KOPT-K1 (cell line): ENCODE measurements around the gene CBFA2T2.
"Not testable (repeated sequence)": the region's sequence is repeated elsewhere in the genome, so short reads cannot be mapped to it uniquely, and the experiment has no call there.

ENCODE experiments used
- H3K27ac ChIP-seq: fragments of 200-600 bp; sonication (generic); 2 replicates; pipeline ENCODE4 v1.5.1; 2016; ENCODE audit warnings: antibody characterized with exemption, mild to moderate bottlenecking, low read depth, low read length; ENCODE audit not compliant: poor library complexity, severe bottlenecking
- H3K36me3 ChIP-seq: fragments of 200-600 bp; sonication (generic); 2 replicates; pipeline ENCODE4 v1.5.1; 2017; ENCODE audit warnings: antibody characterized with exemption, mild to moderate bottlenecking, low read length, moderate library complexity; ENCODE audit not compliant: insufficient read depth
- H3K9me3 ChIP-seq: fragments of 200-600 bp; sonication (generic); 2 replicates; pipeline ENCODE4 v1.5.1; 2017; ENCODE audit warnings: antibody characterized with exemption, low read length, mild to moderate bottlenecking; ENCODE audit not compliant: insufficient read depth, poor library complexity, severe bottlenecking

Gene CBFA2T2

GRCh38 chr20:33463332-33464101 is 26.4 kb upstream of the CBFA2T2 start:
- no peak overlapping the region for H3K27ac ChIP-seq
- H3K36me3 ChIP-seq = no peaks in the 10 kb centered on the region
- H3K9me3 ChIP-seq = no peaks in the 10 kb centered on the region

- not testable (repeated sequence) for H3K27ac ChIP-seq, H3K9me3 ChIP-seq, H3K36me3 ChIP-seq
These were observed 25.1 kb upstream of the CBFA2T2 start for GRCh38 chr20:33464759-33465158.

GRCh38 chr20:33465481-33466302 is 24.2 kb upstream of the CBFA2T2 start:
- H3K36me3 ChIP-seq = no peaks in the 10 kb centered on the region
- no peak overlapping the region for H3K27ac ChIP-seq
- H3K9me3 ChIP-seq = no peaks in the 10 kb centered on the region

GRCh38 chr20:33466303-33466646 is 23.6 kb upstream of the CBFA2T2 start:
- H3K36me3 ChIP-seq = no peaks in the 10 kb centered on the region
- no peak overlapping the region for H3K27ac ChIP-seq
- no peaks in the 10 kb centered on the region for H3K9me3 ChIP-seq

- no peaks in the 10 kb centered on the region for H3K9me3 ChIP-seq
- H3K36me3 ChIP-seq = no peaks in the 10 kb centered on the region
- H3K27ac ChIP-seq = no peak overlapping the region
These were observed 19.4 kb upstream of the CBFA2T2 start for GRCh38 chr20:33470457-33470856.

DNA sequence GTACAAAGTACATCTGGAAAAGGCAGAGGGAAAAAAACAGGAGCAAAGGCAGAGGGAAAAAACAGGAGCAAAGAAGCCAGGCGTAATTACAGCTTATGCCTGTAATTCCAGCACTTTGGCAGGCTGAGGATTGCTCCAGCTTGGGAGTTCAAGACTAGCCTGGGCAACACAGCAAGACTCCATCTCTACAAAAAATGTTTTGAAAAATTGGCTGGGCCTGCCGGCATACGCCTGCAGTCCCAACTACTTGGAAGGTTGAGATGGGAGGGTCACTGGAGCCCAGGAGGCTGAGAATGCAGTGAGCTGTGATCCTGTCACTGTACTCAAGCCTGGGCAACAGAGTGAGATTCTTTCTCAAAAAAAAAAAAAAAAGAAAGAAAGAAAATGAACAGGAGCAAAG is 19.0 kb upstream of the CBFA2T2 start:
- Histone ChIP-seq H3K36me3 (no peaks in the 10 kb centered on the region), H3K9me3 (no peaks in the 10 kb centered on the region), H3K27ac (no peak overlapping the region)

DNA sequence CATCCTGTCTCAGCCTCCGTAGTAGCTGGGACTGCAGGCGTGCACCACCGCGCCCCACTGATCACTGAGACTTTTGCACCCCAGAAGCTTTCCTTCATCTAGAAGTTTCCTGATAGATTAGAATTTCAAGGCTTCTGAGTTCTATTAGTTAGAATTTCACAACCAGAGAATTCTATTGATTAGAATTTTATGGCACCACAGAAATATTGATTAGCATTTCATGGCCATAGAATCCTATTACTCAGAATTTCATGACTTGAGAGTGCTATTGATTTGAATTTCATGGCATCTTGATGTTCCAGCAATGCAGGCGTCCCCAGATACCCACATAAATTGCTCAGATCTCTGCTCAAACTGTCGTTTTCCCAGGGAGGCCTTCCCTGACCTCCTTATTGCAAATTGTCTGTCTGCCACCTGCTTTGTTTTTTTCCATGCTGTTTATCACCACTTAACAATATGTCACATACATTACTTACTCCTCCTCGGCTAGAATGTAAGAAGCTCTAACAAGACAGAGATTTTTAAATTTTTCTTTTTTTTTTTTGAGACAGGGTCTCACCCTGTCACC is 16.9 kb upstream of the CBFA2T2 start:
- Histone ChIP-seq H3K27ac (no peak overlapping the region), H3K9me3 (no peaks in the 10 kb centered on the region), H3K36me3 (no peaks in the 10 kb centered on the region)

- no peak overlapping the region for H3K27ac ChIP-seq
- no peaks in the 10 kb centered on the region for H3K9me3 ChIP-seq
- no peaks in the 10 kb centered on the region for H3K36me3 ChIP-seq
These were observed 15.6 kb upstream of the CBFA2T2 start for GRCh38 chr20:33474097-33474873.

DNA sequence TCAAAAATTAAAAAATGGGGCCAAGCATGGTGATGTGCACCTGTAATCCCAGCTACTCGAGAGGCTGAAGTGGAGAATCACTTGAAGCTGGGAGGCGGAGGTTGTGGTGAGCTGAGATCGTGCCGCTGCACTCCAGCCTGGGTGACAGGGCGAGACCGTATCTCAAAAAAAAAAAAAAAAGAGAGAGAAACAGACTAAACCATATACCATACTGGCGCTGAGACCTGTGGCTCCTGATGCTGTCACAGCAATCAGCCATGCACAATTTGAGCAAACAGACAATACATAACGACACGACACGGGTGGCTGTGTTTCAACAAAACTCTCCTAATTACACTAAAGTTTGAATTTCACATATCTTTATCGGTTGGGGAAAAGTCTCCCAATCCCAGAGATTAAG is 14.9 kb upstream of the CBFA2T2 start:
- no peaks in the 10 kb centered on the region for H3K9me3 ChIP-seq
- H3K36me3 ChIP-seq = no peaks in the 10 kb centered on the region
- H3K27ac ChIP-seq = no peak overlapping the region

- H3K36me3 ChIP-seq = no peaks in the 10 kb centered on the region
- no peaks in the 10 kb centered on the region for H3K9me3 ChIP-seq
- no peak overlapping the region for H3K27ac ChIP-seq
These were observed 14.3 kb upstream of the CBFA2T2 start for GRCh38 chr20:33475381-33476152.

DNA sequence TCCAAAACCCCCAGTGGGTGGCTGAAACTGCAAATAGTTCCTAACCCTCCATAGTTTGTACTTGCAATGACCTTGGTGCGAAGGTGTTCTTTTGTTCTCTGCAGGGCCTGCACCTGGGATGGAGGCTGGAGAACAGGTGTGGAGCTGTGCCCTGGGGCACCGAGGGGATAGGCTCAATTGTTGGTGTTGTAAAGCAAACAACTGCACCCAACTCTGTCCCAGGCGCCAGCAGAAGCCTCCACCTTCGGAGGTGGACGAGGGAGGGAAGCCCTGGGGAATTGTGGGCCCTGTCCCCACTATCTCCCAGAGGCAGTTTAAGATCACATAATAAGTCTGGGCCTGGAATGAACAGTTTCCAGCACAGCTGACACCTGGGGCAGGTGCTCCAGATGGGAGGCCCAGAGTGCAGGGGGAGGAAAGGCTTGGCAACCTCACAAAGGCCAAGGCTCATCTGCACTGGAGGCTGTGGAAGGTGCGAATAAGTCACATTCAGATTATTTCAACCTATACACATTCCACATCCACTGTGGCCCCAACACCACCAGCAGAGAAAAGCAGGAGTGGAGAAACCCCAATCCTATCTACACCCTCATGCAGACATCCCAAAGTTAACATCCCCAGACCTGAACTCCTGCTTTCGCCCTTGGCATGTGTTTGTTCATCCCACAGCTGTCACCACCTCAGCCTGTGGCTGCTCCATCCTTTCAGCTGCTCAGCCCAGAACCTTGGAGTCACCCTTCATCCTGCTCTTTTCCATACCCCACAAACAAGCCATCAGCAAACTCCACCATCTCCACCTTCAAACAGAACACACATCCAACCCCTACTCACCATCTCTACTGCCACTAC is 12.3 kb upstream of the CBFA2T2 start:
- Histone ChIP-seq H3K27ac (no peak overlapping the region), H3K9me3 (no peaks in the 10 kb centered on the region), H3K36me3 (no peaks in the 10 kb centered on the region)

GRCh38 chr20:33480048-33480447 is 9.8 kb upstream of the CBFA2T2 start:
- H3K36me3 ChIP-seq = no peaks in the 10 kb centered on the region
- H3K27ac ChIP-seq = no peak overlapping the region
- H3K9me3 ChIP-seq = no peaks in the 10 kb centered on the region

DNA sequence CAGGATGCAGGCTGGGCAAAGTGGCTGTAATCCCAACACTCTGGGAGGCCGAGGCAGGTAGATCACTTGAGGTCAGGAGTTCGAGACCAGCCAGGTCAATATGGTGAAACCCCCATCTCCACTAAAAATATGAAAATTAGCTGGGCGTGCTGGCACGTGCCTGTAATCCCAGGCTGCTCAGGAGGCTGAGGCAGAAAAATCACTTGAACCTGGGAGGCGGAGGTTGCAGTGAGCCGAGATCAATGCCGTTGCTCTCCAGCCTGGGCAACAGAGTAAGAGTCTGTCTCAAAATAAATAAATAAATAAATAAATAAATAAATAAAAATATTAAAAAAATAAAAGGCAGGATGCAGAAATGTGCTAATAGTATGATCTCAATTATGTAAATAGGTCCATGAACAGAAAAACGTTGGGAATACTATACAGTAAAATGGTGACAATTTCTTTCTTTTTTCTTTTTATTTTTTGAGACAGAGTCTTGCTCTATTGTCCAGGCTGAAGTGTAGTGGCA is 8.4 kb upstream of the CBFA2T2 start:
- Histone ChIP-seq H3K27ac (no peak overlapping the region), H3K36me3 (no peaks in the 10 kb centered on the region), H3K9me3 (no peaks in the 10 kb centered on the region)
